Measurements from ENCODE around the gene FAM111A. TPM values are rescaled to one million over a fixed set of nuclear protein-coding genes. Genes with fewer than 3 reads are reported as not detected.
A peak's percentile ranks its signal among the peaks of the same experiment; 100 is the strongest.

Gene FAM111A
- total RNA-seq, 1 donor from 2014 or later = 10.8 TPM

- DNase-seq (ENCODE audit: low spot score) = no peak
- no peak overlapping the region for H3K27ac Mint-ChIP-seq (ENCODE audit: unreplicated experiment)
- peak overlapping the region; percentile 2 for H3K4me3 Mint-ChIP-seq (ENCODE audit: unreplicated experiment)
- H3K36me3 Mint-ChIP-seq (ENCODE audit: low read depth) = peaks cover 3% of the 10 kb centered on the region
- TF ChIP-seq CTCF (IDR thresholded peaks at IDR 0.05) = no peak
- H3K9me3 Mint-ChIP-seq (ENCODE audit: low read depth) = no peaks in the 10 kb centered on the region
- H3K27me3 Mint-ChIP-seq (ENCODE audit: low read depth) = no peaks in the 10 kb centered on the region
- peaks cover 39% of the 10 kb centered on the region for H3K4me1 Mint-ChIP-seq (ENCODE audit: low read depth)
These were observed 2.9 kb downstream of the FAM111A start for GRCh38 chr11:59145534-59145933.

- peaks cover 1% of the 10 kb centered on the region for H3K27me3 Mint-ChIP-seq (ENCODE audit: low read depth)
- H3K4me3 Mint-ChIP-seq (ENCODE audit: unreplicated experiment) = no peak overlapping the region
- no peak for TF ChIP-seq CTCF (IDR thresholded peaks at IDR 0.05)
- H3K4me1 Mint-ChIP-seq (ENCODE audit: low read depth) = no peaks in the 10 kb centered on the region
- H3K9me3 Mint-ChIP-seq (ENCODE audit: low read depth) = no peaks in the 10 kb centered on the region
- DNase-seq (ENCODE audit: low spot score) = no peak
- peaks cover 7% of the 10 kb centered on the region for H3K36me3 Mint-ChIP-seq (ENCODE audit: low read depth)
- no peak overlapping the region for H3K27ac Mint-ChIP-seq (ENCODE audit: unreplicated experiment)
These were observed 9.1 kb downstream of the FAM111A start for GRCh38 chr11:59151761-59152160.

- Mint-ChIP-seq H3K4me3 (ENCODE audit: unreplicated experiment) (no peak overlapping the region), H3K4me1 (ENCODE audit: low read depth) (no peaks in the 10 kb centered on the region), H3K36me3 (ENCODE audit: low read depth) (peaks cover 7% of the 10 kb centered on the region), H3K9me3 (ENCODE audit: low read depth) (no peaks in the 10 kb centered on the region), H3K27ac (ENCODE audit: unreplicated experiment) (no peak overlapping the region), H3K27me3 (ENCODE audit: low read depth) (peaks cover 2% of the 10 kb centered on the region)
- TF ChIP-seq CTCF (IDR thresholded peaks at IDR 0.05) = no peak
- no peak for DNase-seq (ENCODE audit: low spot score)
These were observed 9.8 kb downstream of the FAM111A start for GRCh38 chr11:59152312-59152951.

GRCh38 chr11:59154610-59155009, 12.0 kb downstream of the FAM111A start:
- no peak for TF ChIP-seq CTCF (IDR thresholded peaks at IDR 0.05)
- no peaks in the 10 kb centered on the region for H3K4me1 Mint-ChIP-seq (ENCODE audit: low read depth)
- H3K27me3 Mint-ChIP-seq (ENCODE audit: low read depth) = peaks cover 2% of the 10 kb centered on the region
- H3K27ac Mint-ChIP-seq (ENCODE audit: unreplicated experiment) = no peak overlapping the region
- H3K4me3 Mint-ChIP-seq (ENCODE audit: unreplicated experiment) = no peak overlapping the region
- H3K9me3 Mint-ChIP-seq (ENCODE audit: low read depth) = no peaks in the 10 kb centered on the region
- H3K36me3 Mint-ChIP-seq (ENCODE audit: low read depth) = peaks cover 5% of the 10 kb centered on the region
- DNase-seq (ENCODE audit: low spot score) = no peak

- H3K27me3 Mint-ChIP-seq (ENCODE audit: low read depth) = peaks cover 20% of the 10 kb centered on the region
- no peaks in the 10 kb centered on the region for H3K4me1 Mint-ChIP-seq (ENCODE audit: low read depth)
- H3K27ac Mint-ChIP-seq (ENCODE audit: unreplicated experiment) = no peak overlapping the region
- no peak for TF ChIP-seq CTCF (IDR thresholded peaks at IDR 0.05)
- peaks cover 1% of the 10 kb centered on the region for H3K36me3 Mint-ChIP-seq (ENCODE audit: low read depth)
- H3K9me3 Mint-ChIP-seq (ENCODE audit: low read depth) = no peaks in the 10 kb centered on the region
- DNase-seq (ENCODE audit: low spot score) = no peak
- H3K4me3 Mint-ChIP-seq (ENCODE audit: unreplicated experiment) = no peak overlapping the region
These were observed 14.8 kb downstream of the FAM111A start for GRCh38 chr11:59157433-59157832.
